GM19324 (cell line): ENCODE measurements around the gene EDAR.

ENCODE experiments used
- ATAC-seq: cut with Tn5 transposase; IDR thresholded peaks from one replicate; pipeline ENCODE4 v1.9.1; 2021; ENCODE audit warnings: mild to moderate bottlenecking, moderate library complexity; ENCODE audit not compliant: unreplicated experiment, low FRiP score

EDAR gene

DNA sequence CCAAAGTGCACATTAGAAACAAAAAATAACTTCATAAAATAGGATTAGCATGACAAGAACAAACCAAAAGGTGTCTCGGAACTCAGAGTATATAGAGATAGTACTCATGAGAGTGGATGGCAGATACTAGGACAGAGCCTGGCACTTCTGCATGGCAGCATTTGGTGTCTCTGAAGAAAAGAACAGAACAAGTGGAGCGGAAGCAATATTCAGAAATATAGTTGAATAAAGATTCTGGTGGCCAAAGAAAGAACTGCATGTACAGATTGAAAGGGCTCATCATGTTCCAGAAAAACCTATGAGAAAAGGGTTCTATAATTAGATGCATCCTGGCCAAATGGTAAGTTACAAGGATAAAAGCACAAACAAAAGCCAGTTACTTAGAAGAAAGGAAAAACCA is 111.5 kb downstream of the EDAR start:
- ATAC-seq = no peak

GRCh38 chr2:108870069-108870644 is 118.9 kb downstream of the EDAR start:
- no peak for ATAC-seq

- no peak for ATAC-seq
Observed at GRCh38 chr2:108869542-108869941, 119.5 kb downstream of the EDAR start.

DNA sequence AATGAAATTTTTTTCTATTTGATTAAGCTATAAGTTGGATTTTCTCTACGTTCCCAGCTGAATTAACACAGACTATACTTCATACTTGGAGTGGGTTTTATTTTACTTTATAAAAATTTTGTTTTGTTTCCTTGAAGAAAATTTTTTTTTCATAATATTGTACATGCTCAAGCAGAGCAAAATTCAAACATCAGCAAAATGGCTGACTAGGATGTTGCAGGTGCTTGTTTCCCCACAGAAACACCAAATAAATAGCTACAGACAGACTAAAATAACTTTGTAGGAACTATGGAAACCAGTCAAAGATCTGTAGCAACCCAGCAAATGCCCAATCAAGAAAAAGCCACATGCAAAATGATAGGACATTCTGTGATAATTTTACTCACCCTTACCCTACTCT is 120.1 kb downstream of the EDAR start:
- no peak for ATAC-seq

- no peak for ATAC-seq
Observed at GRCh38 chr2:108866041-108866440, 123.0 kb downstream of the EDAR start.

- ATAC-seq = no peak
Observed at GRCh38 chr2:108858894-108859293, 130.1 kb downstream of the EDAR start.

DNA sequence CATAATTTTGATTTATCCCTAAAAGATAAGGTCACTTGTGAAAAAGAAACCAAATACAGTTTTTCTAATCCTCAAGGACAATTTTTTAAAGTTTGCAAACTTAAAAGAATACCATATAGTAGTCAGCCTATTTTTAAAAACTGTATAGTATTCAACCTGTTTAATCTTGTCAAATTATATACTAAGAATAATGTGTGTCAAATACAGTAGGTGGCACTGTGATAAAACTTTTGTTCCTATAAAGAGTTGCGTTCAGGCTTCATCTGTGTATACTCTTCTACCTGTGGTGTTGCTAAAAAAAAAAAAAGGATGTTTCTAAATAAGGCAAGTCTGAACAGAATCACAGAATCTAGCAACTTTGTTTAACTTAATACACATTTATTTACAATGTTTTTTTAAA is 133.8 kb downstream of the EDAR start:
- no peak for ATAC-seq

GRCh38 chr2:108854484-108854883 is 134.5 kb downstream of the EDAR start:
- ATAC-seq = no peak

- ATAC-seq = no peak
Observed at GRCh38 chr2:108853421-108853820, 135.6 kb downstream of the EDAR start.

DNA sequence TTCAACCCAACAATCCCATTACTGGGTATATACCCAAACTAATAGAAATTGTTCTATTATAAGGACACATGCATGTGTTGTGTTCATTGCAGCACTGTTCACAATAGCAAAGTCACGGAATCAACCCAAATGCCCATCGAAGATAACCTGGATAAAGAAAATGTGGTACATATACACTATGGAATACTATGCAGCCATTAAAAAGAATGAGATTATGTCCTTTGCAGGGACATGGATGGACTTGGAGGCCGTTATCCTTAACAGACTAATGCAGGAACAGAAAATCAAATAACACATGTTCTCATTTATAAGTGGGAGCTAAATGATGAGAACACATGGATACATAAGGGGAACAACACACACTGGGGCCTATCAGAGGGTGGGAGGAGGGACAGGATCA is 136.6 kb downstream of the EDAR start:
- ATAC-seq = no peak

- ATAC-seq = no peak
Observed at GRCh38 chr2:108847000-108847399, 142.0 kb downstream of the EDAR start.

GRCh38 chr2:108845923-108846322 is 143.1 kb downstream of the EDAR start:
- ATAC-seq = no peak
